GM19324 (cell line): ENCODE results near the gene KCNJ2.
A peak's percentile ranks its signal among the peaks of the same experiment; 100 is the strongest.

Experiments used
- ATAC-seq: cut with Tn5 transposase; IDR thresholded peaks from one replicate; pipeline ENCODE4 v1.9.1; 2021; ENCODE audit warnings: mild to moderate bottlenecking, moderate library complexity; ENCODE audit not compliant: unreplicated experiment, low FRiP score

The KCNJ2 gene

GRCh38 chr17:70168977-70169708, at the start of gene KCNJ2:
Gene KCNJ2, plus strand, starts transcription at chr17:70169532. Its CDS starts 5,508 bp downstream, at chr17:70175040.
- ATAC-seq, result peak; percentile 94

- no peak for ATAC-seq
These were observed 49.8 kb upstream of the KCNJ2 start for GRCh38 chr17:70119545-70119944.

- ATAC-seq, result no peak
These were observed 49.3 kb upstream of the KCNJ2 start for GRCh38 chr17:70119983-70120382.

GRCh38 chr17:70120425-70120824, 48.9 kb upstream of the KCNJ2 start:
- no peak for ATAC-seq

GRCh38 chr17:70121126-70121525, 48.2 kb upstream of the KCNJ2 start:
- ATAC-seq, result no peak

GRCh38 chr17:70123193-70123592, 46.1 kb upstream of the KCNJ2 start:
- no peak for ATAC-seq

GRCh38 chr17:70124723-70125122, 44.6 kb upstream of the KCNJ2 start:
- ATAC-seq, result no peak

- no peak for ATAC-seq
These were observed 42.0 kb upstream of the KCNJ2 start for GRCh38 chr17:70127221-70127873.

GRCh38 chr17:70128727-70129238, 40.5 kb upstream of the KCNJ2 start:
- ATAC-seq, result no peak

- ATAC-seq, result no peak
These were observed 39.0 kb upstream of the KCNJ2 start for GRCh38 chr17:70130289-70130688.

- ATAC-seq, result no peak
These were observed 36.8 kb upstream of the KCNJ2 start for GRCh38 chr17:70132505-70132904.

GRCh38 chr17:70134042-70134441, 35.3 kb upstream of the KCNJ2 start:
- no peak for ATAC-seq

GRCh38 chr17:70134777-70135176, 34.6 kb upstream of the KCNJ2 start:
- no peak for ATAC-seq

- no peak for ATAC-seq
These were observed 33.2 kb upstream of the KCNJ2 start for GRCh38 chr17:70136131-70136530.

GRCh38 chr17:70137451-70138230, 31.7 kb upstream of the KCNJ2 start:
- ATAC-seq, result peak; percentile 90

GRCh38 chr17:70138291-70138865, 31.0 kb upstream of the KCNJ2 start:
- ATAC-seq, result no peak

- ATAC-seq, result no peak
These were observed 29.8 kb upstream of the KCNJ2 start for GRCh38 chr17:70139449-70139993.

GRCh38 chr17:70144260-70144846, 25.0 kb upstream of the KCNJ2 start:
- ATAC-seq, result no peak

GRCh38 chr17:70153210-70153609, 16.1 kb upstream of the KCNJ2 start:
- ATAC-seq, result no peak

- no peak for ATAC-seq
These were observed 12.2 kb upstream of the KCNJ2 start for GRCh38 chr17:70157151-70157550.
